Endothelial cell of umbilical vein (primary cell): ENCODE measurements around the gene LRFN2.

Experiments
- POLR2A ChIP-seq: IDR thresholded peaks from 2 replicates; pipeline ENCODE4 v1.6.1; 2012; ENCODE audit warnings: low read depth, mild to moderate bottlenecking, control low read depth, low read length
- TF ChIP-seq, protein P1 (sequence below): IDR thresholded peaks from 2 replicates; pipeline ENCODE4 v1.6.1; 2011; ENCODE audit not compliant: insufficient read depth, insufficient read length

GRCh38 chr6:40577672-40578071 lies 9.5 kb downstream of the LRFN2 start:
- TF ChIP-seq, protein P1, sequence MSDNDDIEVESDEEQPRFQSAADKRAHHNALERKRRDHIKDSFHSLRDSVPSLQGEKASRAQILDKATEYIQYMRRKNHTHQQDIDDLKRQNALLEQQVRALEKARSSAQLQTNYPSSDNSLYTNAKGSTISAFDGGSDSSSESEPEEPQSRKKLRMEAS: no peak
- TF ChIP-seq POLR2A: no peak
